HL-60 (cell line): ENCODE data around the gene BIK.

Source experiments
- POLR2AphosphoS5 ChIP-seq: IDR thresholded peaks from 2 replicates; pipeline ENCODE4 v1.6.1; 2012; ENCODE audit warnings: low read depth
- TF ChIP-seq, protein P1 (sequence below): IDR thresholded peaks from one replicate; pipeline ENCODE4 v1.5.1; 2011; ENCODE audit warnings: low read length, control low read depth, inconsistent platforms; ENCODE audit not compliant: insufficient read depth
- TF ChIP-seq, protein P2 (sequence below): IDR thresholded peaks from 2 replicates; pipeline ENCODE4 v1.6.1; 2012; ENCODE audit warnings: low read depth; ENCODE audit not compliant: insufficient replicate concordance

DNA sequence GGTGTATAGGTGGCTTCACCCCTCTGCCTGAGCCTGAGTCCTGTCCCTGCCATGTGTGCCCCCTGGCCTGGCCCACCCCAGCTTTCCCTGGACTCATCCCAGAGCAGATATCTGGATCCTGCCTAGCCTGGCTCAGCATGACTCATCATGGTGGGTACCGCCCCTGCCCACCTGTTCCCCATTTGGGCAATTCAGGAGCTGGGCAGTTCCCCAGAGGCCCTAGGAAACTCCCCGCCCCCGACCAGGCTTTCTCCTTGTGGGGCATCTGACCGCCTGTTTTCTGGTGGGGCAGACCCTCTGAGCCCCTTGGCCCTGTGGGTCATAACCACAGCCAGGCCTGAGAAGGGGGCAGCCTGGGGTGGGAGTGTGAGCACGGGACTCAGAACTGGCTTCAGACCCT is 45.2 kb downstream of the BIK start:
- TF ChIP-seq, protein P1, sequence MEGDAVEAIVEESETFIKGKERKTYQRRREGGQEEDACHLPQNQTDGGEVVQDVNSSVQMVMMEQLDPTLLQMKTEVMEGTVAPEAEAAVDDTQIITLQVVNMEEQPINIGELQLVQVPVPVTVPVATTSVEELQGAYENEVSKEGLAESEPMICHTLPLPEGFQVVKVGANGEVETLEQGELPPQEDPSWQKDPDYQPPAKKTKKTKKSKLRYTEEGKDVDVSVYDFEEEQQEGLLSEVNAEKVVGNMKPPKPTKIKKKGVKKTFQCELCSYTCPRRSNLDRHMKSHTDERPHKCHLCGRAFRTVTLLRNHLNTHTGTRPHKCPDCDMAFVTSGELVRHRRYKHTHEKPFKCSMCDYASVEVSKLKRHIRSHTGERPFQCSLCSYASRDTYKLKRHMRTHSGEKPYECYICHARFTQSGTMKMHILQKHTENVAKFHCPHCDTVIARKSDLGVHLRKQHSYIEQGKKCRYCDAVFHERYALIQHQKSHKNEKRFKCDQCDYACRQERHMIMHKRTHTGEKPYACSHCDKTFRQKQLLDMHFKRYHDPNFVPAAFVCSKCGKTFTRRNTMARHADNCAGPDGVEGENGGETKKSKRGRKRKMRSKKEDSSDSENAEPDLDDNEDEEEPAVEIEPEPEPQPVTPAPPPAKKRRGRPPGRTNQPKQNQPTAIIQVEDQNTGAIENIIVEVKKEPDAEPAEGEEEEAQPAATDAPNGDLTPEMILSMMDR = no peak
- TF ChIP-seq POLR2AphosphoS5 = no peak
- TF ChIP-seq, protein P2, sequence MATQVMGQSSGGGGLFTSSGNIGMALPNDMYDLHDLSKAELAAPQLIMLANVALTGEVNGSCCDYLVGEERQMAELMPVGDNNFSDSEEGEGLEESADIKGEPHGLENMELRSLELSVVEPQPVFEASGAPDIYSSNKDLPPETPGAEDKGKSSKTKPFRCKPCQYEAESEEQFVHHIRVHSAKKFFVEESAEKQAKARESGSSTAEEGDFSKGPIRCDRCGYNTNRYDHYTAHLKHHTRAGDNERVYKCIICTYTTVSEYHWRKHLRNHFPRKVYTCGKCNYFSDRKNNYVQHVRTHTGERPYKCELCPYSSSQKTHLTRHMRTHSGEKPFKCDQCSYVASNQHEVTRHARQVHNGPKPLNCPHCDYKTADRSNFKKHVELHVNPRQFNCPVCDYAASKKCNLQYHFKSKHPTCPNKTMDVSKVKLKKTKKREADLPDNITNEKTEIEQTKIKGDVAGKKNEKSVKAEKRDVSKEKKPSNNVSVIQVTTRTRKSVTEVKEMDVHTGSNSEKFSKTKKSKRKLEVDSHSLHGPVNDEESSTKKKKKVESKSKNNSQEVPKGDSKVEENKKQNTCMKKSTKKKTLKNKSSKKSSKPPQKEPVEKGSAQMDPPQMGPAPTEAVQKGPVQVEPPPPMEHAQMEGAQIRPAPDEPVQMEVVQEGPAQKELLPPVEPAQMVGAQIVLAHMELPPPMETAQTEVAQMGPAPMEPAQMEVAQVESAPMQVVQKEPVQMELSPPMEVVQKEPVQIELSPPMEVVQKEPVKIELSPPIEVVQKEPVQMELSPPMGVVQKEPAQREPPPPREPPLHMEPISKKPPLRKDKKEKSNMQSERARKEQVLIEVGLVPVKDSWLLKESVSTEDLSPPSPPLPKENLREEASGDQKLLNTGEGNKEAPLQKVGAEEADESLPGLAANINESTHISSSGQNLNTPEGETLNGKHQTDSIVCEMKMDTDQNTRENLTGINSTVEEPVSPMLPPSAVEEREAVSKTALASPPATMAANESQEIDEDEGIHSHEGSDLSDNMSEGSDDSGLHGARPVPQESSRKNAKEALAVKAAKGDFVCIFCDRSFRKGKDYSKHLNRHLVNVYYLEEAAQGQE = no peak
